ENCODE measurements around the gene DAZAP2.

DNA sequence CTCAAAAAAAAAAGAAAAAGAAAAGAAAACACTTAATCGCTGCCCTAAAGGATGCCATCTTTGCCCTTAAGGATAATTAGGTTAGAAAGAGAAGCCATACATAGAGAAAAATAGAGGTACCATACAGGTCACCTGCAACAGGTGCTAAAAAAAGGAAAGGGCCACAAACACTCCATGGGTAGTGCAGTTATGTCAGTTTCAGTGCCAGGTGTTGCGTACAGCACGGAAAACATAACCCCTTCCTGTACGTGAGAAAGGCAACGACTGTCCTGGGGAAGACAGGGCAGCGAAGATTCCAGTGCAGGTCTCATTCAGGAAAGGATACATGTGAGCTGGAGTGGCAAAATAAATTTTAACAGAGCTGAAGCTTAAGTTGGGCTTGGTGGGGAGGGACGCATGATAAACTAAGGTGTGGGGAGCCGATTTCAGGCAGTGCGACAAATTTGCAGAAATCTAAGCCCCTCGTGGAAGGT, 553 bp upstream of the DAZAP2 start:
- TF ChIP-seq EZH2phosphoT487 (IDR thresholded peaks at IDR 0.05; ENCODE audit: unreplicated experiment) (no peak), POLR2AphosphoS5 (IDR thresholded peaks at IDR 0.05; ENCODE audit: low read depth) (no peak), EZH2 (IDR thresholded peaks at IDR 0.05; ENCODE audit: low read depth, unreplicated experiment) (no peak), STAT1 (IDR thresholded peaks at IDR 0.05; ENCODE audit: unreplicated experiment) (no peak), CREB1 (CRISPR knock-in tag; IDR thresholded peaks at IDR 0.05; ENCODE audit: low read depth) (no peak), ZNF331 (CRISPR knock-in tag; IDR thresholded peaks at IDR 0.05; ENCODE audit: low read depth) (no peak), NANOG (IDR thresholded peaks at IDR 0.05; ENCODE audit: borderline replicate concordance) (no peak), JUNB (IDR thresholded peaks at IDR 0.05; ENCODE audit: unreplicated experiment) (no peak)
- TF ChIP-seq, protein P1, sequence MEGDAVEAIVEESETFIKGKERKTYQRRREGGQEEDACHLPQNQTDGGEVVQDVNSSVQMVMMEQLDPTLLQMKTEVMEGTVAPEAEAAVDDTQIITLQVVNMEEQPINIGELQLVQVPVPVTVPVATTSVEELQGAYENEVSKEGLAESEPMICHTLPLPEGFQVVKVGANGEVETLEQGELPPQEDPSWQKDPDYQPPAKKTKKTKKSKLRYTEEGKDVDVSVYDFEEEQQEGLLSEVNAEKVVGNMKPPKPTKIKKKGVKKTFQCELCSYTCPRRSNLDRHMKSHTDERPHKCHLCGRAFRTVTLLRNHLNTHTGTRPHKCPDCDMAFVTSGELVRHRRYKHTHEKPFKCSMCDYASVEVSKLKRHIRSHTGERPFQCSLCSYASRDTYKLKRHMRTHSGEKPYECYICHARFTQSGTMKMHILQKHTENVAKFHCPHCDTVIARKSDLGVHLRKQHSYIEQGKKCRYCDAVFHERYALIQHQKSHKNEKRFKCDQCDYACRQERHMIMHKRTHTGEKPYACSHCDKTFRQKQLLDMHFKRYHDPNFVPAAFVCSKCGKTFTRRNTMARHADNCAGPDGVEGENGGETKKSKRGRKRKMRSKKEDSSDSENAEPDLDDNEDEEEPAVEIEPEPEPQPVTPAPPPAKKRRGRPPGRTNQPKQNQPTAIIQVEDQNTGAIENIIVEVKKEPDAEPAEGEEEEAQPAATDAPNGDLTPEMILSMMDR (conservative IDR thresholded peaks at IDR 0.05; ENCODE audit: low read depth in 2 of 2) = no peak
- TF ChIP-seq, protein P2, sequence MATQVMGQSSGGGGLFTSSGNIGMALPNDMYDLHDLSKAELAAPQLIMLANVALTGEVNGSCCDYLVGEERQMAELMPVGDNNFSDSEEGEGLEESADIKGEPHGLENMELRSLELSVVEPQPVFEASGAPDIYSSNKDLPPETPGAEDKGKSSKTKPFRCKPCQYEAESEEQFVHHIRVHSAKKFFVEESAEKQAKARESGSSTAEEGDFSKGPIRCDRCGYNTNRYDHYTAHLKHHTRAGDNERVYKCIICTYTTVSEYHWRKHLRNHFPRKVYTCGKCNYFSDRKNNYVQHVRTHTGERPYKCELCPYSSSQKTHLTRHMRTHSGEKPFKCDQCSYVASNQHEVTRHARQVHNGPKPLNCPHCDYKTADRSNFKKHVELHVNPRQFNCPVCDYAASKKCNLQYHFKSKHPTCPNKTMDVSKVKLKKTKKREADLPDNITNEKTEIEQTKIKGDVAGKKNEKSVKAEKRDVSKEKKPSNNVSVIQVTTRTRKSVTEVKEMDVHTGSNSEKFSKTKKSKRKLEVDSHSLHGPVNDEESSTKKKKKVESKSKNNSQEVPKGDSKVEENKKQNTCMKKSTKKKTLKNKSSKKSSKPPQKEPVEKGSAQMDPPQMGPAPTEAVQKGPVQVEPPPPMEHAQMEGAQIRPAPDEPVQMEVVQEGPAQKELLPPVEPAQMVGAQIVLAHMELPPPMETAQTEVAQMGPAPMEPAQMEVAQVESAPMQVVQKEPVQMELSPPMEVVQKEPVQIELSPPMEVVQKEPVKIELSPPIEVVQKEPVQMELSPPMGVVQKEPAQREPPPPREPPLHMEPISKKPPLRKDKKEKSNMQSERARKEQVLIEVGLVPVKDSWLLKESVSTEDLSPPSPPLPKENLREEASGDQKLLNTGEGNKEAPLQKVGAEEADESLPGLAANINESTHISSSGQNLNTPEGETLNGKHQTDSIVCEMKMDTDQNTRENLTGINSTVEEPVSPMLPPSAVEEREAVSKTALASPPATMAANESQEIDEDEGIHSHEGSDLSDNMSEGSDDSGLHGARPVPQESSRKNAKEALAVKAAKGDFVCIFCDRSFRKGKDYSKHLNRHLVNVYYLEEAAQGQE (IDR thresholded peaks at IDR 0.05; ENCODE audit: unreplicated experiment) = no peak
- TF ChIP-seq, protein P3, sequence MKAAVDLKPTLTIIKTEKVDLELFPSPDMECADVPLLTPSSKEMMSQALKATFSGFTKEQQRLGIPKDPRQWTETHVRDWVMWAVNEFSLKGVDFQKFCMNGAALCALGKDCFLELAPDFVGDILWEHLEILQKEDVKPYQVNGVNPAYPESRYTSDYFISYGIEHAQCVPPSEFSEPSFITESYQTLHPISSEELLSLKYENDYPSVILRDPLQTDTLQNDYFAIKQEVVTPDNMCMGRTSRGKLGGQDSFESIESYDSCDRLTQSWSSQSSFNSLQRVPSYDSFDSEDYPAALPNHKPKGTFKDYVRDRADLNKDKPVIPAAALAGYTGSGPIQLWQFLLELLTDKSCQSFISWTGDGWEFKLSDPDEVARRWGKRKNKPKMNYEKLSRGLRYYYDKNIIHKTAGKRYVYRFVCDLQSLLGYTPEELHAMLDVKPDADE (IDR thresholded peaks at IDR 0.05) = no peak
- TF ChIP-seq, protein P4, sequence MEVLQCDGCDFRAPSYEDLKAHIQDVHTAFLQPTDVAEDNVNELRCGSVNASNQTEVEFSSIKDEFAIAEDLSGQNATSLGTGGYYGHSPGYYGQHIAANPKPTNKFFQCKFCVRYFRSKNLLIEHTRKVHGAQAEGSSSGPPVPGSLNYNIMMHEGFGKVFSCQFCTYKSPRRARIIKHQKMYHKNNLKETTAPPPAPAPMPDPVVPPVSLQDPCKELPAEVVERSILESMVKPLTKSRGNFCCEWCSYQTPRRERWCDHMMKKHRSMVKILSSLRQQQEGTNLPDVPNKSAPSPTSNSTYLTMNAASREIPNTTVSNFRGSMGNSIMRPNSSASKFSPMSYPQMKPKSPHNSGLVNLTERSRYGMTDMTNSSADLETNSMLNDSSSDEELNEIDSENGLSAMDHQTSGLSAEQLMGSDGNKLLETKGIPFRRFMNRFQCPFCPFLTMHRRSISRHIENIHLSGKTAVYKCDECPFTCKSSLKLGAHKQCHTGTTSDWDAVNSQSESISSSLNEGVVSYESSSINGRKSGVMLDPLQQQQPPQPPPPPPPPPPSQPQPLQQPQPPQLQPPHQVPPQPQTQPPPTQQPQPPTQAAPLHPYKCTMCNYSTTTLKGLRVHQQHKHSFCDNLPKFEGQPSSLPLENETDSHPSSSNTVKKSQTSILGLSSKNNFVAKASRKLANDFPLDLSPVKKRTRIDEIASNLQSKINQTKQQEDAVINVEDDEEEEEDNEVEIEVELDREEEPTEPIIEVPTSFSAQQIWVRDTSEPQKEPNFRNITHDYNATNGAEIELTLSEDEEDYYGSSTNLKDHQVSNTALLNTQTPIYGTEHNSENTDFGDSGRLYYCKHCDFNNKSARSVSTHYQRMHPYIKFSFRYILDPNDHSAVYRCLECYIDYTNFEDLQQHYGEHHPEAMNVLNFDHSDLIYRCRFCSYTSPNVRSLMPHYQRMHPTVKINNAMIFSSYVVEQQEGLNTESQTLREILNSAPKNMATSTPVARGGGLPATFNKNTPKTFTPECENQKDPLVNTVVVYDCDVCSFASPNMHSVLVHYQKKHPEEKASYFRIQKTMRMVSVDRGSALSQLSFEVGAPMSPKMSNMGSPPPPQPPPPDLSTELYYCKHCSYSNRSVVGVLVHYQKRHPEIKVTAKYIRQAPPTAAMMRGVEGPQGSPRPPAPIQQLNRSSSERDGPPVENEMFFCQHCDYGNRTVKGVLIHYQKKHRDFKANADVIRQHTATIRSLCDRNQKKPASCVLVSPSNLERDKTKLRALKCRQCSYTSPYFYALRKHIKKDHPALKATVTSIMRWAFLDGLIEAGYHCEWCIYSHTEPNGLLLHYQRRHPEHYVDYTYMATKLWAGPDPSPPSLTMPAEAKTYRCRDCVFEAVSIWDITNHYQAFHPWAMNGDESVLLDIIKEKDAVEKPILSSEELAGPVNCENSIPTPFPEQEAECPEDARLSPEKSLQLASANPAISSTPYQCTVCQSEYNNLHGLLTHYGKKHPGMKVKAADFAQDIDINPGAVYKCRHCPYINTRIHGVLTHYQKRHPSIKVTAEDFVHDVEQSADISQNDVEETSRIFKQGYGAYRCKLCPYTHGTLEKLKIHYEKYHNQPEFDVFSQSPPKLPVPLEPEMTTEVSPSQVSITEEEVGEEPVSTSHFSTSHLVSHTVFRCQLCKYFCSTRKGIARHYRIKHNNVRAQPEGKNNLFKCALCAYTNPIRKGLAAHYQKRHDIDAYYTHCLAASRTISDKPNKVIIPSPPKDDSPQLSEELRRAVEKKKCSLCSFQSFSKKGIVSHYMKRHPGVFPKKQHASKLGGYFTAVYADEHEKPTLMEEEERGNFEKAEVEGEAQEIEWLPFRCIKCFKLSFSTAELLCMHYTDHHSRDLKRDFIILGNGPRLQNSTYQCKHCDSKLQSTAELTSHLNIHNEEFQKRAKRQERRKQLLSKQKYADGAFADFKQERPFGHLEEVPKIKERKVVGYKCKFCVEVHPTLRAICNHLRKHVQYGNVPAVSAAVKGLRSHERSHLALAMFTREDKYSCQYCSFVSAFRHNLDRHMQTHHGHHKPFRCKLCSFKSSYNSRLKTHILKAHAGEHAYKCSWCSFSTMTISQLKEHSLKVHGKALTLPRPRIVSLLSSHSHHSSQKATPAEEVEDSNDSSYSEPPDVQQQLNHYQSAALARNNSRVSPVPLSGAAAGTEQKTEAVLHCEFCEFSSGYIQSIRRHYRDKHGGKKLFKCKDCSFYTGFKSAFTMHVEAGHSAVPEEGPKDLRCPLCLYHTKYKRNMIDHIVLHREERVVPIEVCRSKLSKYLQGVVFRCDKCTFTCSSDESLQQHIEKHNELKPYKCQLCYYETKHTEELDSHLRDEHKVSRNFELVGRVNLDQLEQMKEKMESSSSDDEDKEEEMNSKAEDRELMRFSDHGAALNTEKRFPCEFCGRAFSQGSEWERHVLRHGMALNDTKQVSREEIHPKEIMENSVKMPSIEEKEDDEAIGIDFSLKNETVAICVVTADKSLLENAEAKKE (CRISPR knock-in tag; IDR thresholded peaks at IDR 0.05) = no peak
